GM18511 (cell line): ENCODE measurements around the gene ERC1.

Experiments used
- ATAC-seq: cut with Tn5 transposase; IDR thresholded peaks from one replicate; pipeline ENCODE4 v1.9.1; 2021; ENCODE audit warnings: mild to moderate bottlenecking, moderate library complexity; ENCODE audit not compliant: unreplicated experiment

Gene ERC1

DNA sequence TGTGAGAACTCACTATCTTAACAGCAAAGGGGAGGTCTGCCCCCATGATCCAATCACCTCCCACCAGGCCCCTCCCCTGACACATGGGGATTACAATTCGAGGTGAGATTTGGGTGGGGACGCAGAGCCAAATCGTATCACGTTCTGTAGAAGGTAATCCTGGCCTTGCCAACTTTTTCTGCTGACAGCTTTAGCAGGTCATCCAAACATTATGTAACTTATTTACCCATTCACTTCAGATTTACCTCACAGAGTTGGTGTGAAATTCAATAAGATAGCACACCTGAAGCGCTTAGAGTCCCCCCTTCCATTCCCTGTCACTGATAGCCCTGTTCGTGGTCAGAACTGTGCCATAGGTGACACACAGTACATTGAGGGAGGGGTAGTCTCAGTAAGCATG lies 384.3 kb downstream of the ERC1 start:
- no peak for ATAC-seq

DNA sequence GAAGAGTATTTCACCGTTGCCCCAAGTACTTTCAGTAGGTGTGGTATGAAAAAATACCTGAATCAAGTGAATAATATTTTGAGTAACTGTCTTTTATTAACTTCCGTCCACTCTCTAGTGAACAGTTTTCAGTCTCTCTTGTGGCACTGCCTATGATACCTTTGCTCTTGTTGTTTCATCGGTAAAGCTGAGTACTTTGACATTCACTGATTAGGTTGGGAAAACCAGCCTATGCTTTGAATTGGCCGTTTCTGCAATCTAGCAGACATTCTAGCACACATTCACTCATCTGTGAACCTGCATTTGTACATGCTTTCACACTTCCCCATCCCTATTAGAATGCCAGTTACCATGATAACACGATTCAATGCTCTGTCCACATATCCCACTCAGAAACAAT lies 386.1 kb downstream of the ERC1 start:
- ATAC-seq = no peak

DNA sequence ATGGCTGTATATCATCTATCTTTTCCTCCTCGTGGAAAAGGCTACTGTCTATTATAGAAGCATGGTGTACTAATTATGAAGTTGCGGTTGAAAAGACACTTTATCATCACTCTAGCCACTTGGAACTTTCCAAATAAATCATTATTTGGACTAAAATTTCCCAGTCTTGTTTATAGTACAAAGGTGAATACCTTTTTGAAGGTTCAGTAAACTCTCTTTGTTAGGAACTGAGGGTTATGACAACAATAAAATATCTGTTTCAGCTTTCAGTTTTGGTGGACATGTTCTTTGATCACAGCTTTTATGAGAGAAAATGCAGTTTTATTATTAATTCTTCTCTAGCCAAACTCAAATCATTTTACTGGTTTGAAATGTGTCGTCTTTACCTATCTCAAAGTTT lies 386.7 kb downstream of the ERC1 start:
- ATAC-seq = no peak

DNA sequence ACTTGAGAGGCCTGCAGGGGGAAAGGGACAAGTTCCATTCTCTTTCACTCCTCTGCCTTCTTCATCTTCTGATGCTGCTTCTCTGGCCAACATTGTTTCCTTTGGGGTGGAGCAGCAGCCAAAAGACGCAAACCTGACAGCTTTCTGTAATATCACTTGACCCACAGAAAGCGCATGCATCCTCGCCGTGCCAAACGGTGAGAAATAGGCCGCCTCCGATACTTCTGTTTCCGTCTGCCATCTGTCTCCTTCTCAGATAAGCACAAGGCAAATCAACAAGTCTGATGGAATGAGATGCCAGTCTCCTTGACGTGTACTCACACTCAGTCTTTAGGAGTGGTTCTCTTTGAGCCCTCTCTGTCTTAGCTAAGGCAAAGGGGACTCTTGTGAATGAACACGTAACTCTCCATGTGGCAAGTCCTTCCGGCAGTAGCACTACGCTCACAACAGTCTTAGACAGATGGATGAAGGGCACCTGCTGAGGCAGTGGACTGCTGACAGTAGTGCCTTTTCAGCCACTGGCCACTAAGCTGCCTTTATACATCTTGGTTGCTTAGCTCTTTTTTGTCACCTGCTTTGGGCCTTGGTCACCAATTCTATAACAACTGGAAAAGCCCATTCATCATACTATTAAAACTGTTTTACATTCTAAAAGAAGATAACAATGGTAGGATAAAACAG lies 389.3 kb downstream of the ERC1 start:
- ATAC-seq = no peak

DNA sequence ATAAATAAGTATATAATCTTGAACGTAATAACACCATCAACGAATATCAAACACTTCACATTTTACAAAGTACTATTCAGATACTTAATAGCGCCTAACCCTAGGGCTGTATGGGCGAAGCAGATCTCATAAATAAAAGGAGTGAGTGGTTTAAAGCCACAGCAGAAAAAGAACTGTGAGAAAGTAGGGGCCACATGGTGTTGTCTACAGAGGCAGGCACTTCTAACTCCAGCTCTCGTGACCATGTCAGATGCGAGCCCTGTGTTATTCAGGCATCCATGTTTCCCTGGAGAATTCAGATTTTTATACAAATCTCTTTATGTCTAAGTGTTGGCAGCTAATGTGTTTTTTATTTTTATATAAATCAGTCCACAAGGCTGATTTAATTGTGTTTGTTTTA lies 391.1 kb downstream of the ERC1 start:
- no peak for ATAC-seq

DNA sequence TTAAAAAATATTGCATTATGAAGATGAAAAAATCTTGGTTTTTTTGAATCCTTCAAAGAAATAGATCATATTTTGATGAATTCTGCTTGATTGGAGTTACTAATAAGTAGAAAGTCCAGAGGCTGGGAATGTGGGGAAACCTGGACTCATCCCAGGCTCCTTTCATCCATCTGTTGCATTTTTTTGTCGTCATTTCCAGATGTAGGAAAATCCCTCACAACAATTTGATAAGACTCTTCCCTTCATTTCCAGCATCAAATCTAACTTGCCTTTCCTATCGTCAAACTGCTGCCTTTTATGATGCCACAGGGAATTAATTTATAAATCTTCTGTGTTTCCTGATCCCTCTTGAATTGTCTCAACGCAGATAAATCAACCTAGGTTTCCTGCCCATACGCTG lies 391.8 kb downstream of the ERC1 start:
- ATAC-seq = no peak

DNA sequence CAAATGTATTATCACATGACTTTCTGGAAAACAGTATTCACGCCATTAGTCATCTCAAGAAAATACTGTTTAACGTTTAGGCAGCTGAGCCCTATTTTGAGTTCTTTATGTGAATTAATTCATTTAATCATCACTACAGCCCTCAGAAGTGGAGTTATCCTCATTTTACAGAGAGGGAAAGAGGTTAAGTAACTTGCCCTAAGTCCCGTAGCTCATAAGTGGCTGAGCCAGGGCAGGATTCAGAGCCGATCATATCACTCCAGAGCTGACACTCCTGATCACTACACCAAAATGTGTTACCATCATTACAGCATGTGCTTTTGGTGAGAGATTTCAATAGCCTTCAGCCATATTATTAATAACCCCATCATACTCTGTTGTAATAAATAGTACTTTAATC lies 392.7 kb downstream of the ERC1 start:
- no peak for ATAC-seq

DNA sequence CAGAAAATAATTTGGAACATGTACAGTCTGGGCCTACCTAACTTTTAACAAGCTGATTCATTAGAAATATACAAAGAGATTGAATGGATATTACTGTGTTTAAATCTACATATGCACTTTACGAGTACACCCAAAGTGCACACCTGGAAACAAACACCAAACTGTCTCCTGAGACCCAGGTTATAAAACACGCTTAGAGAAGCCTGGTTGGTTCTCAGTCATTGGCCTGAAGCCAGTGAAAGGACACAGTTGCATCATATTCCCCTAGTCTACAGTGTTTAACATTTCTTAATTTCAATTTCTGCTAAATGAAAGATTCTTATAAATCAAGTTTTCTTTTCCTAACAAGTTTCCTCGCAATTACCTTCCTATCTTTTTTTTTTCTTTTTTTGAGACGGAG lies 393.9 kb downstream of the ERC1 start:
- ATAC-seq = no peak

DNA sequence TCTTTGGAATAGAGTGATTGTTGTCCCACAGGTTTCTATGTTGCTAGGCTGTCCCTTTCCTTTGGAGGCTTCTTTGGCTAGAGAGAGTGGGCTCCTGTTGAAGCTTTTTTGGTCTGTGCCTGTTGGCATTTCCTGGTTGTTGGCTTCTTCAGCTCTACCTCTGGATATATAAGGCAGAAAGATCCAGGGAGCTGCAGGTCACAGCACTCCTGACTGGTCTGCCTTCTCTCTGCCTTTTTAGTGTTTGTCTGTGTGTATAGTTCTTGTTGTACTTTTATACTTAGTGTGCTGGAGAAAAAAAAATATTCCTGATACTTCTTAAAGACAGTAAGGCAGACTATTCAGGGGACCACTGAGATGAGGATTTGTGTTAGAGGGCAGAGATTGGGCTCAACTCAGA lies 400.7 kb downstream of the ERC1 start:
- no peak for ATAC-seq

DNA sequence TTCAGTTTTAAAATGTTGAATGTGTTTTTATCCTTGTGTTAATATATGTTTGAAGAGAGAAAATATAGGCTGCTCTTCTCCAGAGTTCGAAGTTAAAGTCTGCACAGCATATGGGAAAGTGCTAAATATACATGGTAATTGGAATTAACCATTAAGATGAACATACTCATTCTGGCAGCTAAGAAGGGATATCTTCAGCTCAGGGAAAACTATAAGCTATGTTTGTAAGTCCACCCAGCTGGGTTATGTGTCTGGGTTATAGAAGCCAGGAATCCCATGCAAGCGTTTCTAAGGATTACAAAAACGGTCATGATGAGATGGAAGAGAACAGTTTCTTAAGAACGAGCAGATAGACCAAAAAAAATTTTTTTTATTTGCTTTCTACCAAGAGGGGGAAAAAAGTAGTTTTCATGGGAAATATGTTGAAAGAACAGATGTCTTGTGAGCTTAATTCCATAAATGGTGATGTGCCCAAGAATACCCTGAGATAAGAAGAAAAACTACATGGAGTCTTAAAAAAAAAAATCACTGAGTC lies 404.5 kb downstream of the ERC1 start:
- no peak for ATAC-seq

DNA sequence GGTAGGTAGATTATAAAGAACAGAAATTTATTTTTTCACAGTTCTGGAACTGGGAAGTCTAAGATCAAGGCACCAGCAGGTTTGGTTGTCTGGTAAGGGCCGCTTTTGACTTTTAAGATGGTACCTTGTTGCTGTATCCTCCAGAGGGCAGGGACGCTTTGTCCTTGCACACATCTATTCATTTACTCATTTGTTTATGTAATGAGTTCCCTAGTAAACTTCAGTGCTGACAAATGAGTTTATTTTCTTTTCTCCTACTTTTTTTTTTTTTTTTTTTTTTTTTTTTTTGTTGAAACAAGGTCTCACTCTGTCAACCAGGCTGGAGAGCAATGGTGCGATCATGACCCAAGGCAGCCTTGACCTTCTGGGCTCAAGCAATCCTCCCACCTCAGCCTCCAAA lies 407.6 kb downstream of the ERC1 start:
- no peak for ATAC-seq

DNA sequence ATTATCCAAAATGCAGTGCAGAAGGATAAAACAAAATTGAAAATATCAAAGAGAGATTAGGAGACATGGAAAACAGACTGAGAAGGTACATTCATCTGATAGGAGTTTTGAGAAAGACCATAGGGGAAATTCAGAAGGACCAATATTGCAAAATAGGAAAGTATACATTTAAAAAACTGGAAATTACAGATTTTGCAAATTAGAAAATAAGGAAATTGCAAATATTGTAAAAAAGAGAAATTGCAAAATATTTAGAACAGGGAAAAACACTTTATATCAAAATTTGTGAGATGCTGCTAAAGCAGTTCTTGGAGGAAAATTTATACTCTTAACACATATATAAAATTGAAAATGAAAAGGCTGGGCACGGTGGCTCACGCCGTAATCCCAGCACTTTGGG lies 410.9 kb downstream of the ERC1 start:
- no peak for ATAC-seq

DNA sequence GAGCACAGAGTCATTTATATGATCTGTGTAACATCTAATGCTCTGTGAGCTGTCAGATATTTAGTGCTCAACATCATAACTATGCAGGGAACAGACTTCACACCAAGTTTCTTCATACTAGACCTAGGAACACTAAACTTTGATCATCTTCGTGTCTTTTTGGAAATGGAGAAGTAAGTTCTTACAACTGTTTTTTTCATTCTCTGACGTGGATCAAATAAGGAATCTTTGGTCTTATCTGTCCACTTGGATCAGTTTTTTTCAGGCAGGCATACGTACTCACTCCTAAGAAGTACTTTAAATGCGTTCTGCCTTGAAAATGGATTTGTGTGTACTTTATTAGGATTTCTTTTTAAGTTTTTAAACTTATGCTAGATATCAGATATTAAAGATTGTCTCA lies 412.4 kb downstream of the ERC1 start:
- no peak for ATAC-seq

DNA sequence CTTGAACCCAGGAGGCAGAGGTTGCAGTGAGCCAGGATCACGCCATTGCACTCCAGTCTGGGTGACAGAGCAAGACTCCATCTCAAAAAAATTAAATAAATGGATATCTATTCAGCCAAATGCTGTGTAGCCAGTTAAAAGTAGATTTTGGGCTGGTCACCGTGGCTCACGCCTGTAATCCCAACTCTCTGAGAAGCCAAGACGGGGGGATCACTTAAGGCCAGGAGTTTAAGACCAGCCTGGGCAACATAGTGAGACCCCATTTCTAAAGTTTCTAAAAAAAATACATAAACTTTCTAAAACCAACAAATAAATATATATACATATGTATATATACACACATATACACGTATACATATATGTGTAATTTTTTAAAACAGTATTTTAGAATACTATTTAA lies 414.6 kb downstream of the ERC1 start:
- no peak for ATAC-seq

DNA sequence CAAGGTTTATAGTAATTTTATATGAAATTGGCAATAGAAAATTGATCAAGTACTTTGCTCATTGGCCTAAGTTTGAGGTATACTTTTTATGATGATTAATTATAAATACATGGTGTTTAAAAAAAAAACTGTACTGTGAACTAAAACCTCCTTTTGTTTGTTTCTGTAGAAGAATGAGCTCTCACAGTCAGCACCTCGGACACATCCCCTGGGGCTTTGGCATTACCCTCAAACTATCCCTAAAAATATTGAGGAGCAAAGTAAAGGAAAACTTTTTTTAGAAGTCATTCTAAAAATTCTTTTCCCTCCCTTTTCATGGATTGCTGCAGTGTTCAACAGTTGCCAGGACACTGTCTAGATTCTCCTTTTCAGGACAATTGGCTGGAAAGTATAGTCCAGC lies 419.8 kb downstream of the ERC1 start:
- no peak for ATAC-seq

DNA sequence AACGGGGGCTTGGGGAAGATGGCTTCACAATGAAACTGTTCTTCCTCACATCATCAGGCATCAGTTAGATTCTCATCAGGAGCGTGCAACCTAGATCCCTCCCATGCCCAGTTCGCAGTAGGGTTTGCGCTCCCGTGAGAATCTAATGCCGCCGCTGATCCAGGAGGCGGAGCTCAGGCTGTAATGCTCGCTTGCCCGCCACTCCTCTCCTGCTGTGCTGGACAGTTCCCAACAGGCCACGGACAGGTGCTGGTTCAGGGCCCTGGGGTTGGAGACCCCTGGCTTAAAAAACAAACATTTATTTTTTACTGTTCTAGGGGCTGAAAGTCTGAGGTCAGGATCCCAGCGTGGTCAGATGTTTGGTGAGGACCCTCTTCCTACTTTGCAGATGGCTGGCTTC lies 422.9 kb downstream of the ERC1 start:
- ATAC-seq = no peak

DNA sequence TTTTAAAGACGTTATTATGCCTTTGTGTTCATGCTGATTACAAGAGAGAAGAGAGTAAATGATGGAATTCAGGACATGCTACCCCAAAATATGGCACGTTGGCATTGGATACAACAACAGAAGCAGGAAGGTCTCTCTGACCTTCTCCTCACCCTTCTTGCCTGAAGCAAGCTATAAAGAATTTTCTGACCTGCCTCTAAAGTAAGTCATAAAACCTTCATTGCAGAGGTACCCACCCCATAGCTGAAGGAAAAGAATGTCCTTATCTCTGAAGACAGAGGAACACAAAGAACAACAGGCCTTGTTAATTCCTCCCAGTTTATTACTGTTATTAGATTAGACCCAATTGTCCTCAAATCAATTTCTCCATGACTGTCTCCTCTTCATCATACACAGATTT lies 427.1 kb downstream of the ERC1 start:
- no peak for ATAC-seq

DNA sequence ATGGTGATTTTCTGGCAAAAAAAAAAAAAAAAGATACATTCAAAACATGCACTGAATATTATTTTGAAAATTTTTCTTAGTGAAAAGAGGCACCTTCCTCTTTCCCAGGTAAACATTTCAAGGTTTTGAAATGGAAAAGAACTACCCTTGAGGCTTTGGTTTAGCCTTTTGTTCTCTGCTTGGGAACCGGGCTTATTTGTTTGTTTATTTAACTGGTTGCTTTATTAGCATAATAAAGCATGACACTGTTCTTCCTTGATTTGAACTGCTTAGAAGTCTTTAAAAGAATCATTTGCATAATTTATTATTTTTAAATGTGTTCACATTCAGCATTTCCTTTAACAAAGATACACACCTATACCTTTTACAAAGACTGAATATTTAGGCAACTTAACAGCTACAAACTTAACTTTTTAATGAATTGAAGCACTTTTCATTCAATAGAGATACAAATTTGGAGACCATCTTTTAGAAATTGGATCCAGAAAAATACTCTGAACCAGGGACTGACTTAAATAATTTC lies 428.9 kb downstream of the ERC1 start:
- no peak for ATAC-seq

DNA sequence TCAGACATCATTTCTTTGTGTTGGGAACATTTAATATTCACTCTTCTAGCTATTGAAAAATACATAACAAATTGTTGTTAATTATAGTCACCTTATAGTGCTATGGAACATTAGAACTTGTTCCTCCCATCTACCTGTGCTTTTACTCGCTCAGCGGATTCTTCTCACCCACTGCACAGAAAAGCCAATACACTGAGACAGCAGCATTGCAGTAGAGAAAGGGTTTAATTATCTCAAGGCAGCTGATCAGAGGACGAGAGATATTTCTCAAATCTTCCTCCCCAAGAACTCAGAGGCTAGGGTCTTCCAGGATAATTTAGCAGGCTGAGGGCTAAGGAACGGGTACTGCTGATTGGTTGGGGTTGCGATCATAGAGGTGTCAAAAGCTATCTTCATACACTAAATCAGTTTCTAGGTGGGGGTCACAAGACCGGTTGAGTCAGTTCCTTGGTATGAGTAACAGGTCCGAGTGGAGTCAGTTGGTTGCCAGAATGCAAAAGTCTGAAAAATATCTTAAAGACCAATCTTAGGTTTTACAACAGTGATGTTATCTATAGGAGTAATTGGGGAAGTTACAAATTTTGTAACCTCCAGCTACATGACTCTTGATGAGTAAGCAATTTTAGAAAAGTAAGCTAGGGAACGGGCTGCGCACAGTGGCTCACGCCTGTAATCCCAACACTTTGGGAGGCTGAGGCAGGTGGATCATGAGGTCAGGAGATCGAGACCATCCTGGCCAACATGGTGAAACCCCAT lies 430.2 kb downstream of the ERC1 start:
- no peak for ATAC-seq

DNA sequence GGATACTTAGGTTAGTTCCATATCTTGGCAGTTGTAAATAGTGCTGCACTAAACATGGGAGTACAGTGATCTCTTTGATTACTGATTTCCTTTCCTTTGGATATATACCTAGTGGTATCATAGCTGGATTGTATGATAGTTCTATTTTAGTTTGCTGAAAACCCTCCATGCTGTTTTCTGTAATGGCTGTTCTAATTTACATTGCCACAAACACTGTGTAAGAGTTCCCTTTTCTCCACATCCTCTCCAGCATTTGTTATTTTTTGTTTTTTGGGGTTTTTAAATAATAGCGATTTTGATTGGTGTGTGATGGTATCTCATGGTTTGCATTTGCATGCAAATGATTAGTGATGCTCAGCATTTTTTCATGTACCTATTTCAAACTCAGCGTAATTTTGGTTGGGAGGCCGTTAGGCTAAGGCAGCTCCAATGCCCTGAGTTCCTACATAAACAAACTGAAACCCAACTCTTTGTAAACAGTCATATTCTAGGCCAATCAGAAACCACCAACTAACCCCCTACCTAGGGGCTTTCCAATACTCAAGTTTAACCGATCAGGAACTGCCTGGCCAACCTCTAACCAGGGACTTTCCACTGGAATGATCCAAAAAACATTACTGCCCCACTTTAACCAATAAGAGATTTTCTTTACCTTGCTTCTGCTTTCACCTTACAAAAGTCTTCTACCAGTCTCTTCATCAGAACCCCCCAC lies 431.7 kb downstream of the ERC1 start:
- ATAC-seq = no peak

DNA sequence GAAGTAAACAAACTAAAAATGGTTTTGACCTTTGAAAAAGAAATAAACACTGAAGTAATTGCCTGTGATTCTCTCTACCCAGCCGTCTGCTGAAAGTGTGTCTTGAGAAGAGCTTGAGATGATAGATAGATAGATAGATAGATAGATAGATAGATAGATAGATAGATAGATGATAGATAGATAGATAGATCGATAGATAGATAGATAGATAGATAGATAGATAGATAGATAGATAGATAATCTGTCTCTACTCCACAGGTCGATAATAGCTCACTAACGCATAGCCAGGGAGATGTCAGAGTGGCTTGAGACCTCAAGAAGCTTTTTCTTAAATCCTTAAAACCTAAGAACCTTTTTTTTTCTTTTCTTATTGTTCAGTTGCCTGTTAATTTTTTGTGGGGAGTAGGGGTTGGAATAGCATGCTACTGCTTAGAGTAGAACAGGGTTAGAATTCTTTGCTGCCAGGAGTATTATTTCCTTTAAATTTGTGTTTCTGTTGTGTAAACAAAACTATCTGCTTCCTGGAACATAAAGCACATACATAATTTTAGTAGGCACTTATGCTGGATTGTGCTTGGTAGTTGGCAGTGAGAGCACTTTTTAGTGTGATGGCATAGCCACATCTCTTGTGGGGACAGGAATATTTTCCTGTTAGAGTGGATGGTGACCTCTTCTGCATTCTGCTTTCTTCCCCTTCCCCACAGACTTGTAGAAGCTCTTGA lies 433.8 kb downstream of the ERC1 start:
- no peak for ATAC-seq
